ENCODE measurements around the gene PRSS23. TPM values are rescaled to one million over a fixed set of nuclear protein-coding genes. Genes with fewer than 3 reads are reported as not detected.

PRSS23 gene
- total and polyA plus RNA-seq, 2 donors (not counting 3 experiments of a cell fraction or from before 2014, with no cell fraction given) = 146 to 278 TPM

GRCh38 chr11:86792150-86792549 is 8.2 kb upstream of the PRSS23 start:
- intact Hi-C loops (cut with micrococcal nuclease) (no loop called here), dilution Hi-C loops (cut with MboI; ENCODE audit: extremely low pct_ligation_motif_present, low sequenced_read_pairs) (no loop called here)
- no peaks in the 10 kb centered on the region for H3K27me3 ChIP-seq (ENCODE audit: control insufficient read depth in 2 of 2, insufficient read depth in 2 of 2, low read length in 2 of 2)
- POLR2A ChIA-PET = no interaction called here
- FAIRE-seq (no peak), DNase-seq (ENCODE audit: low read depth, low spot score) (no peak)
- CTCF ChIA-PET = interaction anchor here (1.0 to 3.4 kb wide), 4 partner anchors 8 to 184 kb away, joined by 3 to 11 read pairs (median 4); no protein-coding TSS in a partner anchor
- no TSS peak for BruUV-seq (replicated peaks)
- H3K27ac ChIP-seq (ENCODE audit: insufficient read depth, low read depth, low read length) = no peak overlapping the region
- H4K20me1 ChIP-seq (replicated peaks; ENCODE audit: control insufficient read depth, extremely low read depth, insufficient read depth, low read length) = no peaks in the 10 kb centered on the region
- no peak overlapping the region for H3K9ac ChIP-seq (replicated peaks; ENCODE audit: extremely low read depth, insufficient read depth, low read length)
- H3K4me2 ChIP-seq (ENCODE audit: insufficient read depth, low read length) = no peak overlapping the region
- H2AFZ ChIP-seq (ENCODE audit: low read depth, low read length) = no peak overlapping the region
- no peak for TF ChIP-seq POLR2A (IDR thresholded peaks at IDR 0.05; ENCODE audit: low read depth, low read length)
- no peak for TF ChIP-seq CTCF (IDR thresholded peaks at IDR 0.05; ENCODE audit: extremely low read depth in 1 of 2, insufficient read depth in 1 of 2, low read depth in 1 of 2, low read length in 2 of 2)
- H3K36me3 ChIP-seq (ENCODE audit: control insufficient read depth in 2 of 2, extremely low read depth in 1 of 2, insufficient read depth in 2 of 2, low read length in 2 of 2) = no peaks in the 10 kb centered on the region
- peaks cover 4% of the 10 kb centered on the region for H3K4me1 ChIP-seq (ENCODE audit: control insufficient read depth, extremely low read depth, insufficient read depth, low read length)
- no peaks in the 10 kb centered on the region for H3K9me3 ChIP-seq (replicated peaks; ENCODE audit: control insufficient read depth, insufficient read depth, low read length)
- H3K79me2 ChIP-seq (ENCODE audit: control insufficient read depth, insufficient read depth, low read length) = no peaks in the 10 kb centered on the region
- H3K4me3 ChIP-seq (replicated peaks in 1 of 3; ENCODE audit: insufficient read depth in 1 of 3, low read depth in 1 of 3, low read length in 3 of 3) = no peak overlapping the region
- H3K9me1 ChIP-seq (replicated peaks; ENCODE audit: control insufficient read depth, extremely low read depth, insufficient read depth, low read length) = no peaks in the 10 kb centered on the region

- Histone ChIP-seq H3K9ac (replicated peaks; ENCODE audit: extremely low read depth, insufficient read depth, low read length) (no peak overlapping the region), H3K27me3 (ENCODE audit: control insufficient read depth in 2 of 2, insufficient read depth in 2 of 2, low read length in 2 of 2) (no peaks in the 10 kb centered on the region), H4K20me1 (replicated peaks; ENCODE audit: control insufficient read depth, extremely low read depth, insufficient read depth, low read length) (no peaks in the 10 kb centered on the region), H3K27ac (ENCODE audit: insufficient read depth, low read depth, low read length) (no peak overlapping the region), H3K4me2 (ENCODE audit: insufficient read depth, low read length) (no peak overlapping the region), H3K4me1 (ENCODE audit: control insufficient read depth, extremely low read depth, insufficient read depth, low read length) (peaks cover 4% of the 10 kb centered on the region), H3K9me3 (replicated peaks; ENCODE audit: control insufficient read depth, insufficient read depth, low read length) (no peaks in the 10 kb centered on the region), H3K36me3 (ENCODE audit: control insufficient read depth in 2 of 2, extremely low read depth in 1 of 2, insufficient read depth in 2 of 2, low read length in 2 of 2) (no peaks in the 10 kb centered on the region), H3K79me2 (ENCODE audit: control insufficient read depth, insufficient read depth, low read length) (no peaks in the 10 kb centered on the region), H2AFZ (ENCODE audit: low read depth, low read length) (no peak overlapping the region), H3K4me3 (replicated peaks in 1 of 3; ENCODE audit: insufficient read depth in 1 of 3, low read depth in 1 of 3, low read length in 3 of 3) (no peak overlapping the region), H3K9me1 (replicated peaks; ENCODE audit: control insufficient read depth, extremely low read depth, insufficient read depth, low read length) (no peaks in the 10 kb centered on the region)
- no TSS peak for BruUV-seq (replicated peaks)
- ChIA-PET CTCF (interaction anchor here (0.9 to 3.4 kb wide), 6 partner anchors 9 to 185 kb away, joined by 3 to 11 read pairs (median 4); no protein-coding TSS in a partner anchor), POLR2A (no interaction called here)
- no peak for FAIRE-seq
- dilution Hi-C loops (cut with MboI; ENCODE audit: extremely low pct_ligation_motif_present, low sequenced_read_pairs) (no loop called here), intact Hi-C loops (cut with micrococcal nuclease) (no loop called here)
- TF ChIP-seq EZH2 (IDR thresholded peaks at IDR 0.05; ENCODE audit: borderline replicate concordance, low read depth, low read length, severe bottlenecking) = no peak
- no peak for DNase-seq (ENCODE audit: low read depth, low spot score)
These were observed 7.0 kb upstream of the PRSS23 start for GRCh38 chr11:86793307-86793706.

Measured in endothelial cell of umbilical vein (primary cell).